Fibroblast of the aortic adventitia (primary cell): ENCODE results near the gene MYCBP2. TPM values are rescaled to one million over a fixed set of nuclear protein-coding genes. Genes with fewer than 3 reads are reported as not detected.

Experiments used
- DNase-seq: peaks from one replicate; pipeline ENCODE4 v3.0.0-alpha.2; 2010; ENCODE audit warnings: low read depth
- H3K4me3 ChIP-seq: 2 replicates; pipeline ENCODE4 v1.5.1; 2011; ENCODE audit warnings: low read depth, mild to moderate bottlenecking, control low read depth, low read length, moderate library complexity
- total RNA-seq: library from RNA; depleted of rRNA; stranded (reverse); fragments of >200 nt; gene quantifications from 2 replicates; pipeline ENCODE4 v1.2.3, GENCODE V29; 2012; ENCODE audit warnings: low replicate concordance
- TF ChIP-seq, protein P1 (sequence below): IDR thresholded peaks from 2 replicates; pipeline ENCODE4 v1.5.1; 2011; ENCODE audit warnings: mild to moderate bottlenecking, low read length, control low read depth, inconsistent platforms; ENCODE audit not compliant: insufficient read depth

Gene MYCBP2
- total RNA-seq, 1 donor = 84.9 TPM

DNA sequence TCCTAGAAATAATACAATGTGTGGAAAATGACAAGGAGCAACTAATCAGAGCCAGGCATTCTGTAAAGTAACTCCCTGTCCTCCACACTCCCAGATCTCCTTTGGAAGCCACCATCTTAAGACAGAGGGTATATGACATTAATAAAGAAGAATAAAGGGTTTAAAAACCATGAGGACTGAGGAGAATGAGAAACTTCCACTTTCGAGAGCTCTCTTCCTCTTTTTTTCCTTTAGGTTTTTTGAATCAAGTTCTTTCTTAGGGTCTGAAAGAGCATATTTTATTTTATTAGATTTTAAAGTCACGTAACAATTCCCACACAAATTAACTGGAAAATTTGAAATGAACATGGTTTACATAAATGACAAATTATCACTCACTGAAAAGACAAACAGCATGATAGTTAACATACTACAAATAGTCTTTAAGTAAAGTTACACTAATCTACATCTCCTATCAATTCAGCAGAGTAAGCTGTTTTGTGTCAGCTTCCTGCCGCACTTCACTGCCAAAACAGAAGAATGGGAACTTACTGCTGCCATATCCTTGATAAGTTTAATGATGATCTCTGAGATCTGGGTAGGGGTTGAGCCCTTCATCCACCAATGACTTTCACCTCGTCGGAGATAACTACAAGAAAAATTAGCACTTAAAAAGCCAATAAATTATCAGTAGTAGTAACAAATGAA lies 261.3 kb downstream of the MYCBP2 start:
- DNase-seq = no peak
- no peak overlapping the region for H3K4me3 ChIP-seq
- TF ChIP-seq, protein P1, sequence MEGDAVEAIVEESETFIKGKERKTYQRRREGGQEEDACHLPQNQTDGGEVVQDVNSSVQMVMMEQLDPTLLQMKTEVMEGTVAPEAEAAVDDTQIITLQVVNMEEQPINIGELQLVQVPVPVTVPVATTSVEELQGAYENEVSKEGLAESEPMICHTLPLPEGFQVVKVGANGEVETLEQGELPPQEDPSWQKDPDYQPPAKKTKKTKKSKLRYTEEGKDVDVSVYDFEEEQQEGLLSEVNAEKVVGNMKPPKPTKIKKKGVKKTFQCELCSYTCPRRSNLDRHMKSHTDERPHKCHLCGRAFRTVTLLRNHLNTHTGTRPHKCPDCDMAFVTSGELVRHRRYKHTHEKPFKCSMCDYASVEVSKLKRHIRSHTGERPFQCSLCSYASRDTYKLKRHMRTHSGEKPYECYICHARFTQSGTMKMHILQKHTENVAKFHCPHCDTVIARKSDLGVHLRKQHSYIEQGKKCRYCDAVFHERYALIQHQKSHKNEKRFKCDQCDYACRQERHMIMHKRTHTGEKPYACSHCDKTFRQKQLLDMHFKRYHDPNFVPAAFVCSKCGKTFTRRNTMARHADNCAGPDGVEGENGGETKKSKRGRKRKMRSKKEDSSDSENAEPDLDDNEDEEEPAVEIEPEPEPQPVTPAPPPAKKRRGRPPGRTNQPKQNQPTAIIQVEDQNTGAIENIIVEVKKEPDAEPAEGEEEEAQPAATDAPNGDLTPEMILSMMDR = no peak

DNA sequence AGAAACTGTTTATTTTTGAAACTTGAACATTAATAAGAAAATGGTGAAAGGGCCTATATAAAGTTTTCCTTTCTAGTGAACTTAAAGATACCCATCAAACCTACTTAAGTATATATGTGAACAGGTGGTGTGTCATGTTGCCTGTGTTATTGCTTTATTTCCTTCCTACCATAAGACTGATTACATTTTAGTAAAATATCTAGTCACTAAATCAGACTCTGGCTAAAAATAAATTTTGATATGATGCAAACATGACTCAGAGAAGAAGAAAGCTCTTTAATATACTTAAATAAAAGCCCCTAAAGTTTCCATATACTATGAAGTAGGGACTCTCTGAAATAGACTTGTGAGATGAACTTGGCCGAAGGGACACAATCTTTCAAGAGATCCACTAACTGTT lies 264.8 kb downstream of the MYCBP2 start:
- no peak overlapping the region for H3K4me3 ChIP-seq
- DNase-seq = peak; percentile 33
- TF ChIP-seq, protein P1 = no peak

DNA sequence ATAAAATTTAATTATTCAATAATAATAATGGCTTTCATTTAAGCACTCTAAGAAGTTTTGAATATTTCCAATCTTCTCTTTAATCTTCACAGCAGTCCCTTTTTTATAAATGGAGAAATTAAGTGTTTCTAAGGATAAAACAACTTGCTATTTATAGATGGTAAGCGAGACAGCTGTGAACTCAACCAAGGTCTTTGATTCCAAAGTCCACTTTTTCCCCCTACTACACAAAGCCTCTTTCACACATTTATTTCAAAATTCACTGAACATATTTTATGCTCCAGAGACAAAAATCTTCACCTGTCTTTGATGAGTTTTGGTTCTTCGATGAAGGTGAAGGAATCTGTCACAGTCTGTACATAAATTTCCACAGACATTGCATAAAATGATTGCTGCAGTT lies 265.5 kb downstream of the MYCBP2 start:
- no peak for DNase-seq
- TF ChIP-seq, protein P1 = no peak
- no peak overlapping the region for H3K4me3 ChIP-seq

DNA sequence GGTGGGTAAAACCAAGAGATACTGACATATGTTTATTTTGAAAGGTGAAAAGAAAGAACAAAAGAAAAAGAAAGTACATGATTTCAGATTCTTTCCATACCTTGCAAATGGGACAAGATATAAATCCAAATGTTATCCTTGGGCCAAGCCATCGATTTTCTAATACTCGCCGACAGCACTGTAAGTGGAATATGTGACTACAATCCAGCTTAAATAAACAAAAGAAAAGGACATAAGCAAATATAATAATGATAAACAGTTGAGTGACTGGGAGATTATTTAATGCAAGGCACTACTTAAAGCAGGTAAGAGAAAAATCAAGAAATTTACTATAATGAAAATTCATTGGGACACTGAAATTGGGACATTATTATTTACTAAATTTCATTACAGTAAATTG lies 270.0 kb downstream of the MYCBP2 start:
- DNase-seq = no peak
- no peak overlapping the region for H3K4me3 ChIP-seq
- TF ChIP-seq, protein P1 = no peak

DNA sequence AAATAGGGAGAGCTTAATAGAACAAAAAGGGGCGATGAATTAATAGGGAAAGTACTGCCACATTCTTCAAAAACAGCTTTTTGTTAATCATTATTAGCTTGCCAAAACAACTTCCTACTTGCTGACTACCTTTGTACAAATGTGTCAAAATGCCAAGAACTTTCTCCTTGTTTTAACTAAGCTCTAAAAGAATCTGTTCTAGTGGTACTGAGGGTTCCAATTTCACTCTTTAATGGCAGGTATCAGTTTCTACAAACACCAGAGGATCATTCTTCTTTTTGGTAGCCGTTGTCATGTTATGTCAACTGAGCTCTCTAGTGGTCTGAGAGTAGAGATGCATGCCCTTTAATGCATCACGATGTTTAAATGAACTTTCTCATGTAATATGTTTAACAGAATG lies 270.5 kb downstream of the MYCBP2 start:
- no peak for DNase-seq
- TF ChIP-seq, protein P1 = no peak
- no peak overlapping the region for H3K4me3 ChIP-seq

DNA sequence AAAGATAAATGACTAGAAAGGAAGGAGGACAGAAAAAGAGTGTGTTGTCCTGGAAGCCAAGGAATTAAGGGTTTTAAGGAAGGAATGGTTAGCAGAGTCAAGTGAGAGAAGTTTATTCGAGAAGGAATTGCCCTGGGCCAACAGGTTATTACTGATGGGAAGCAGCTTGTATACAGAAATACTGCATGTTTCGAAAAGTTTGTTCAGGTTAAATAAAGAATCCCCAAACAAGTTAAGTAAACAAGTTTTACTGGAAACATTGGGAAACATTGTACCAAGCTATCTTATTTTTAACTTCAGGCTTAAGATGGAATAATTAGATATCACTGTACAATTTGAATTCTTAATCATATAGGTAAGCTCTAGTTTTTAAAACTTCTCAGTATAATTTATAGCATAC lies 271.7 kb downstream of the MYCBP2 start:
- H3K4me3 ChIP-seq = no peak overlapping the region
- TF ChIP-seq, protein P1 = no peak
- DNase-seq = no peak

DNA sequence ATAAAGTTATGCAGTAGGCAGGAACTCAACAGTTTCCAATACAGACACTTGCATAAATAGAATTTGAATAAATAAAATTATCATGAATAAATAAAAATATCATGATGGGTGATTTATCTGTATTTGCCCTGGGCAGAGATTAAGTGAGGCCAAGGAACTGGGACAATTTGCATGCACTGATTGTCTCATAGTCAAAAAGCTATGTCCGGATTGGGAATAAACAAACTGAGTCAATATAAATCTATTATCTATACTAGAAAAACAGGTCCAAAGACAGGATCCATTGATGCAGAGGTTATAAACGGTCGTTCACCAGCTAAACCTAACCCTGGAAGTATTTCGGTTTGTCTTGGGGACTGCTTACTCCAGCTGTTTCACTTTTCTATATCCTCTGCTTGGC lies 273.7 kb downstream of the MYCBP2 start:
- TF ChIP-seq, protein P1 = no peak
- no peak for DNase-seq
- H3K4me3 ChIP-seq = no peak overlapping the region
